GM21367 (cell line): Measurements from ENCODE around the gene APOBEC3G.
"Not testable (repeated sequence)": the region's sequence is repeated elsewhere in the genome, so short reads cannot be mapped to it uniquely, and the experiment has no call there.

Experiments
- ATAC-seq: cut with Tn5 transposase; IDR thresholded peaks from one replicate; pipeline ENCODE4 v1.9.1; 2021; ENCODE audit not compliant: unreplicated experiment

APOBEC3G gene

DNA sequence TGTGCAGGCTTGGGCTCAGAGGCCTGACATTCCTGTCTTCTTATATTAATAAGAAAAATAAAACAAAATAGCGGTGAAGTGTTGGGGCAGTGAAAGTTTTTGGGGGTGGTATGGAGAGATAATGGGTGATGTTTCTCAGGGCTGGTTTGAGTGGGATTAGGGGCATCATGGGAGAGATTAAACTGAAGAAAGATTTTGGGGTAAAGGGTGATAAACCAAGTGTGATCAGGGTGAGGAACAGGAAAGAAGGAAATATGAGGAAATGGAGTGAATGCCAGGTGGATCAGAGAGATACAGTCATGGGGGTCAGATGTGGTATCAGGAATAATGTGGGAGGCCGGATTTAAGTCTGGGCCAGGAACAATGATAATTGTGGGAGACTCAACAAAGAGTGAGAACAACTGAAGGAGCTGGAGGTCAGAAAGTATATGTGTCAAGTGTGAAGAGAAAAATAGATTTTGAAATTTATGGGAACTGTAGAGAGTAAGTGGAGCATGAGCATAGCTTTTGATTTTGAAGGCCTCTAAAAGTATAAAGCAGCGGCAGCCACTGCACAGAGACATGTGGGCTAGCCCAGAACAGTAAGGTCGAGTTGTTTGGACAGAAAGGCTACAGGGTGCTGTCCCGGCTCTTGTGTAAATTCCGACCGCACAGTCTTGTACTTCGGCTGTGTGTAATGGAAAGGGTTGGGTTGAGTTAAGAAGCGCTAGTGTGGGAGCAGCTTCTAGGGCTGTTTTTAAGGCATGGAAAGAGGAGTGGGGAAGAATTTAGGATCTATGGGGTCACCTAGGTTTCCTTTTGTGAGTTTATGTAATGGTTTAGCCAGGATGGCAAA, 10.4 kb upstream of the APOBEC3G start:
- not testable (repeated sequence) for ATAC-seq

DNA sequence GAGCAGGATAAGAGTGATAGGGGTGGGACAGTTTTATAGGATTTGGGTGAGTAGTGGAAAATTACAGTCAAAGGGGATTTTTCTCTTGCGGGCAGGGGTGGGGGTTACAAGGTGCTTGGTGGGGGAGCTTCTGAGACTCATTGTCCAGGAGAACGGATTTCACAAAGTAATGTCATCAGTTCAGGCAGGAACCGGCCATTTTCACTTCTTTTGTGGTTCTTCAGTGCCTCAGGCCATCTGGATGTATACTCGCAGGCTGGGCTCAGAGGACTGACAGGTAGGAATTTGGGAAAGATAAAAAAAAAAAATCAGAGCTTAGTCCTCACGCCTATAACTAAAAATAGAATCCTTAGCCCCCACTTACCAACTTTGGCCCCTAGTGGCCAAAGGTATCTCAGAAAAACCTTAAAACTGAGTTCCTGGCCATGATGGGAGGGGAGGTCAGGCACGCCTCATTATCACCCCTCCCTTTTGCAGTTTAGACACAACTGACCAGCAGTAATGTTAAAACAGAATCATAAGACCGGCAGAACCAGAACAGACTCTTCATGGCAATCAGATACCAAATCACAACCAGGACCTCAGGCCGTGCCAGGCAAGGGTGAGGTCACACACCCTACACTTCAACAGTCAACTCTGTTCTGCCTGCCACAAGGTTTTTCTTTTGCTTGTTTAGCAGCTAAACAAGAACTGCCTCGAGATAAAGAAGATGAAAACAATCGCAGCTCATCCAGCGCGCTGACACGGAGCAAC, 8.9 kb upstream of the APOBEC3G start:
- ATAC-seq: no peak

DNA sequence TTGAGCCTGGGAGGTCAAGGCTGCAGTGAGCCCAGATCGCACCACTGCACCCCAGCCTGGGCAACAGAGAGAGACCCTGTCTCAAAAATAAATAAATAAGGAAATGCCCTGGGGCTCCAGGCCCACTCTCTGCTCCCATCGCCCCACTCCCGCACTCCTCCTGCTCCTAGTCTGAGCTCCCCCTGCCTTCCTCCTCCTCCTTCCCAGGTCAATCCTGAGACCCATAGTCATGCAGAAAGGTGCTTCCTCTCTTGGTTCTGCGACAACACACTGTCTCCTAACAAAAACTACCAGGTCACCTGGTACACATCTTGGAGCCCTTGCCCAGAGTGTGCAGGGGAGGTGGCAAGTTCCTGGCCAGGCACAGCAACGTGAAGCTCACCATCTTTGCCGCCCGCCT, 6.9 kb upstream of the APOBEC3G start:
- ATAC-seq: no peak

DNA sequence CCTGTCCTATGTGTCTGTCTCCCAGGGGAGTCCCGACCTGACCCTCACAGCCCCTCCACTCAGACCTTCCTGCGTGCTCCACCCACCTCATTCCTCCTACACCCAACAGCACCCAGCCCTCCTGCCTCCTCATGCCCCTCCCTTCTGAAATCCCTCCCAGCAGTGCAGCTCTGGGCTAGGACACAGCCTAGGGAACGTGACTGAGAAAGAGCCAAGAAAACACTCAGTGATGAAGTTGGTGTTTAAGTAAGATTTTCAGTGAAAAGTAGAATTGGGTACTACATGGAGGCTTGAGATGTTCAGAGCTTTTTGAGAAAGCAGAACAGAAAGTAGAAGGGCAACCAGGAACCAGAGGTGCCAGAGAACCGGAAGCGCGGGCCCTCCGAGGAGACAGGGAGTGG, 4.5 kb upstream of the APOBEC3G start:
- ATAC-seq: not testable (repeated sequence)

DNA sequence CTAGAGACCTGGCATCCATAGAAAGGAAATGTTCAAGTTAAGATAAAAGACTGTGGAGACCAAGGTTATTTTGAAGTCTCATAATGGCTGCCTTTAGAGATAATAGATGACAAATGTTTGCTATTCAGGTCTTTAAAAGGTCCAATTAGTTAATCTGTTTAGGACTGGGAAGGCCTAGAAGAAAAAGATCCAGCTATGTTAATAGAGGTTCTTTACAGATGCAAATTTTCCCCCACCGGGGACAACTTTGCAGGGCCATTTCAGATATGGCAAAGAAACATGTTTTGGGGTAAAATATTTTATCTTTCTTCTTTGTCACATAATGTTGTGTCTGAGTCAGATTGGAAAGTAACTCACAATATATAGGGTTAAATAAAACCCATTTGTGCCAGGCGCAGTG, 3.1 kb upstream of the APOBEC3G start:
- ATAC-seq: no peak

DNA sequence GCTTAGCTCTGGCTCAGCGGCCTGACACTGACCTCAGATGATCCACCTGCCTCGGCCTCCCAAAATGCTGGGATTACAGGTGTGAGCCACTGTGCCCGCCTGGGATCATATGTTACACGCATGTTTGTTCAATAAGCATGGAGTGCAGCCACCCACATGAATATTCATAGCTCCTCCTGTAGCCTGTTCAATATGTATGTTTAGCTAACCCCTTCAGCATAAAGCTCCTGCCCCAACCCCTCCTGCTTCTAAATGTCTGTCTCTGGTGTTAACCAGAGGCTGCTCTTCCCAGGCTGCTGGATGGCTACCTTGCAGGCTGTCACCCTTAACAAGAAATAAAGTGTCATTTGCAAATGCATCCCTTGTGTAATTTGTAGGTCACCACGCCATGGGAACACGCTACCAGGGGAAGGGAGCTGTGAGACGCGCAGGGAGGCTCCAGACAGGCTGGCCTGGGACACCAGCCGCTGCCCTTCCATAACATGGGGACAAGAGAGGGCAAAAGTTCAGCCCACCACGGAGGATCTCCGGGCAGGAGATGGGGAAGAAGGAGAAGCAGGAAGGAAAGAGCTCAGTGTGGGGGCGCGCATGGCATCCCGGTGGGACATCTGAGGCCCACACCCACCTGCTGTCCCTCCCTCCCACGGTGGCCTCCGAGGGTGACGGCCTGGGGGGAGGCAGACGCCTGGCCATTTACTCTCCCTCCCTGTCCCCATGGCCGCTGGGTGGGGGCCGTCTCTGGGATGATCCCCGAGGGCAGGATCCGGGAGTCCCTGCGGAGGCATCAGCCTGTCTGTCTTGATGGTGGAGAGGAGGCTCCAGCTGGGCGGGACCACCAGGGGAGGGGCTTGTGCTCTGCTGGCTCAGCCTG, 685 bp upstream of the APOBEC3G start:
- not testable (repeated sequence) for ATAC-seq

DNA sequence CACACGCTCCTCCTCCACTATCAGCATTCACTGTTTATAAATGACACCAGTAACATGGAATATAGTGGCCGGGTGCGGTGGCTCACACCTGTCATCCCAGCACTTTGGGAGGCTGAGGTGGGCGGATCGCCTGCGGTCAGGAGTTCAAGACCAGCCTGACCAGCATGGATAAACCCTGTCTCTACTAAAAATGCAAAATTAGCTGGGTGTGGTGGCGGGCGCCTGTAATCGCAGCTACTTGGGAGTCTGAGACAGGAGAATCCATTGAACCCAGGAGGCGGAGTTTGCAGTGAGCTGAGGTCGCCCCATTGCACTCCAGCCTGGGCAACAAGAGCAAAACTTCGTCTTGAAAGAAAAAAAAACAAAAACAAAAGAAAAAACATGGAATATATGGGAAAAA, 837 bp downstream of the APOBEC3G start:
- ATAC-seq: not testable (repeated sequence)

DNA sequence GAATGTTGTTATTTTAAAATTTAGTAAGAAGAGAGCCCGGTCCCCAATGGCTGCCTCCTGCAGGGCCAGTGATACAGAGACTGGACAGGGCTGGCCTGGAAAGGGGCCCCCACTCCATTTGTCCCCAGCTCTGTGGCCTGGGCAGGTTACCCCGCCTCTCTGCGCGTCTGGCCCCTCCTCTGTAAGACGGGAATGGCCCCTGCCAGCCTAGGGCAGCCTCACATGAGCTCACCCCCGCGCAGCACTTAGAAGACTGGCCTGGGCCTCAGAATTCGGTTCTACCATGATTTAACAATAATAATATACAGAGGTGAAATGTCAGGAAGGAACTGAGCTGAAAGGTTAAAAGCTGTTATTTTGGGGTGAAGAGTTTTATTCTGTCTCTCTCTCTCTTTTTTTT, 1.3 kb downstream of the APOBEC3G start:
- ATAC-seq: no peak

DNA sequence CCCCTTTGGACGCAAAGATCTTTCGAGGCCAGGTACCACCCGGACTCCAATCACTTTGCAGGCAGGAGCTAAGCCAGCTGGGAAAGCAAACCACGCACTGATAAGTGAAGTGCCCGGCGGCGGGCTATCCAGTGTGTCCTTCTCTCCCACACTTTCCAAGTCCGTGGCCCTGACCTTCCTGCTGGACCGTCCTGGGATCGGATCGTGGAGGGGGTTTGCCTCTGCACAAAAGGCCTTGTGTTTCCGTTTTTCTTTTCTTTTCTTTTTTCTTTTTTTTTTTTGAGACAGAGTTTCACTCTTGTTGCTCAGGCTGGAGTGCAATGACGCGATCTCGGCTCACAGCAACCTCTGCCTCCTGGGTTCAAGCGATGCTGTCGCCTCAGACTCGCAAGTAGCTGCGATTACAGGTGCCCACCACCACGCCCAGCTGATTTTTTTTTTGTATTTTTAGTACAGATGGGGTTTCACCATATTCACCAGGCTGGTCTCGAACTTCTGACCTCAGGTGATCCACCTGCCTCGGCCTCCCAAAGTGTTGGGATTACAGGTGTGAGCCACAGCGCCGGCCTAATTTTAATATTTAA, 2.1 kb downstream of the APOBEC3G start:
- not testable (repeated sequence) for ATAC-seq

DNA sequence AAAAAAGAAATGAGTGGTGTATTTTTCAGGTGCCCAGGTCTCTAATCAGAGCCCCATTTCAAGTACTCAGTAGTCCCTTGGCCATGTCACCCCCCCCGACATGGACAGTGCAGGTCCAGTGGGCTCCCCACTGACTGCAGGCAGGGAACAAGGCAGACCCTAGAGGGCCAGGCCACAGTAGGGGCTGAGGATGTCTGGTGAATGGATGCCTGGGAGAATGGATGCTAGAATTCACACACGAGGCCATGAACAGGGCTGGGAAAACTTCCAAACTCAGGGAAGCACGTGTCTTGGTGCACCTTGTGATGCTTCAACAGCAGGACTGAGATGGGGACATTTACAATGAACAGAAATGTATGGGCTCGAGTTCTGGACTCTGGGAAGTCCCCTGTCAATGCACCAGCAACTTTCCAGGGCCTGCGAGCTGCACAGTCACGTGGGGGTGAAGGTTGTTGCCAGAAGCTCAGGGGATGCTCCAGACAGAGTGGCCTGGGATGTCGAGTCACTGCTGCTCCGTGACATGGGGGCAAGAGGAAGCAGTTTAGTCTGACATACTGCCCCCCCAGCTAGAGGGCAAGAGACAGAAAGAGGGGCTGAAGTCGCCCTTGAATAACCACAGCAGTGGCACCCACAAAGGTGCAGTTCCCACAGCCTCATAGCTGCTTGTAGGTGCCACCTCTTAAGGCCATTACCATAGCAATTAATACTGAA, 3.1 kb downstream of the APOBEC3G start:
- ATAC-seq: no peak

DNA sequence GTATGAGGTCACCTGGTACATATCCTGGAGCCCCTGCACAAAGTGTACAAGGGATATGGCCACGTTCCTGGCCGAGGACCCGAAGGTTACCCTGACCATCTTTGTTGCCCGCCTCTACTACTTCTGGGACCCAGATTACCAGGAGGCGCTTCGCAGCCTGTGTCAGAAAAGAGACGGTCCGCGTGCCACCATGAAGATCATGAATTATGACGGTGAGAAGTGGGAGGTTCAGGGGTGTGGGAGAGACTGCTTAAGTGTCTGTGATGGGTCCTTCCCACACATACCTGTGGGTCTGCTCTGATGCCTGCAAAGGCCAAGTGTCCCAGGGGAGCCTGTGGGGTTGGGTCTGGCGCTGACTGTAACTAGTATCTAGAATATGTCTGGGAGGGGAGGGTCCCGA, 3.9 kb downstream of the APOBEC3G start:
- no peak for ATAC-seq

DNA sequence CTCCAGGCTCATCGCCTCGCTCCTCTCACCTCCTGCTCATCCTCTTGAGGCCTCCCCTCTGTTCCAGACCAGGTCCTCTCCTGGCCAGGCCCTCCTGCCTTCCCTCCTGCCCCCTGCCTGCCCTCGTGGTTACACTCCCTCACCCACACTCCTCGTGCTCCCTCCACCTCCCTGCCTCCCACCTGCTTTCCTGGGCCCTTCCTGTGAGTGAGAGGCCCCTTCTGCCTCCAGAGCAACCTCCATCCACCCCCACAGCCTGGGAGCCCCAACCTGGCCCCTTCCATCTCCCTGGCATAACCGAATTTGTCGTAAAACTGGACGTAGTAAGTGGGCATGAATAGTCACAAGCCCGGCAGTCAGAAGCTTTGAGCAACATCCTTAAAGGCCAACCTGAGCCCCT, 4.5 kb downstream of the APOBEC3G start:
- no peak for ATAC-seq

DNA sequence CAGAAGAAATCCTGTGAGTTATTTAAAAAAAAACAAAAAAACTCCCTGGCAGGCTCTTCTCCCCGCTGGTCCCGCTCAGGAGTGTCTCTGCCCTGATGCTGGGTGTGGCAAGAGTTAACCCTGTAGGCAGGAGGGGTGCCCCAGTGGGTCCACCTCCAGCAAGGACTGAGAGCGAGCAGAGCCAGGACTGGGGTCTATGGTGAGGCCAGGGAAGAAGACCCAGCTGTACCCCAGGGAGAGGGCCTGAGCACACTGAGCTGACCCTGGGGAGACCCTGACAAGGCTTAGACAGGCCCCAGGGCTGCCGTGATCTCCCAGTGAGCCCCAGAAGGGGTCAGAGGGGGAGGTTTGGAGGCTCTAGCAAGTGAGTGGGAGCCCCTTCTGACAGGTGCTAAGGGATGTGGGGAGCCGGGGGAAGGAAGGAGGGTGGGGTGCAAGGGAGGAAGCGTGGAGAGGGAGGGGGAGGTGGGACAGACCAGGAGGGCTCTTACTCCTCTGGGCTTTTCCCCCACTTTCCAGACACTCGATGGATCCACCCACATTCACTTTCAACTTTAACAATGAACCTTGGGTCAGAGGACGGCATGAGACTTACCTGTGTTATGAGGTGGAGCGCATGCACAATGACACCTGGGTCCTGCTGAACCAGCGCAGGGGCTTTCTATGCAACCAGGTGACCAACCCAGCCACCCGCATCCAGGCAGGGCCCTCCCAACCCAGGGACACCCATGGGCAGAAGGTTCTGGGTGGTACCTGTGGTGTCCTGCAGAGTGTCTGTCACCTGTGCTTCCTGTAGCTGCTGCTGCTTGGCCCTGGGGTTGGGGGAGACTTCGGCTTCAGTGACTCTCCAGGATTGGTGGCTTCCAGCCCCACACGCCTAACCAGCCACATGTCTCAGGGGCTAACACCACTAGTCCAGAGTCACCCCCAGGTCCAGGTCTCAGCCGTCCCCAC, 6.4 kb downstream of the APOBEC3G start:
- ATAC-seq: no peak

DNA sequence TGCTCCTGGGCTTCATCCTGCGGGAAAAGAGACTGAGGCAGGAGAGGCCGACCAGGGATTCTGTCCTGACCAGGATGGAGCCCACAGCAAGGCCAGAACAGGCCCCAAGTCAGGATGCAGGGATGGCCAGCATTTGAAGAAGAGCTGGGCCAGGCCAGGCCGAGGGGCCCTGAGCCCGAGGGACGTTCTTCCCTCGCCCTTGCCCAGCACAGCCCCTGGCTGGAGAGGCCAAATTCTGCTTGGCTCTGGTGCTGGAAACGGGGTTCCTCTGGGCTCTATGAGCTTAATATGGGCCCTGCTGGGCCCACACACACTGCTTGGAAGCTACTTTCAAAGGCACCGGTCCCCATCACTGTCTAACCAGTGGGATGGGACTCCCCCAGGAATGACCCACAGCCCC, 7.6 kb downstream of the APOBEC3G start:
- no peak for ATAC-seq

DNA sequence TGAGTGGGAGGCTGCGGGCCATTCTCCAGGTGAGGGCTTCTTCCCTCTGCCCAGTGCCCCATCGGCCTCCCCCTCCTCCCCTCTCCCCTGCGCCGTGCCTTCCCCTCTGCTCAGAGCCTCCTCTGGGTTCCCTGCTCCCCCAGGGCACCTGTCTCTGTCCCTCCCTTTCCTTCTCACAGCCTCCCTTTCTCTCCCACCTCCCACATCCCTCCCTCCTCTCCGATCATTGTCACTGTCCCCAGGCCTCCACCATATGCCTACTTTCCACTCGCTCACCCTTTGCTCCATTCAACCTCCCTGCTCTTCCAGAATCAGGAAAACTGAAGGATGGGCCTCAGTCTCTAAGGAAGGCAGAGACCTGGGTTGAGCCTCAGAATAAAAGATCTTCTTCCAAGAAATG, 10.0 kb downstream of the APOBEC3G start:
- no peak for ATAC-seq

DNA sequence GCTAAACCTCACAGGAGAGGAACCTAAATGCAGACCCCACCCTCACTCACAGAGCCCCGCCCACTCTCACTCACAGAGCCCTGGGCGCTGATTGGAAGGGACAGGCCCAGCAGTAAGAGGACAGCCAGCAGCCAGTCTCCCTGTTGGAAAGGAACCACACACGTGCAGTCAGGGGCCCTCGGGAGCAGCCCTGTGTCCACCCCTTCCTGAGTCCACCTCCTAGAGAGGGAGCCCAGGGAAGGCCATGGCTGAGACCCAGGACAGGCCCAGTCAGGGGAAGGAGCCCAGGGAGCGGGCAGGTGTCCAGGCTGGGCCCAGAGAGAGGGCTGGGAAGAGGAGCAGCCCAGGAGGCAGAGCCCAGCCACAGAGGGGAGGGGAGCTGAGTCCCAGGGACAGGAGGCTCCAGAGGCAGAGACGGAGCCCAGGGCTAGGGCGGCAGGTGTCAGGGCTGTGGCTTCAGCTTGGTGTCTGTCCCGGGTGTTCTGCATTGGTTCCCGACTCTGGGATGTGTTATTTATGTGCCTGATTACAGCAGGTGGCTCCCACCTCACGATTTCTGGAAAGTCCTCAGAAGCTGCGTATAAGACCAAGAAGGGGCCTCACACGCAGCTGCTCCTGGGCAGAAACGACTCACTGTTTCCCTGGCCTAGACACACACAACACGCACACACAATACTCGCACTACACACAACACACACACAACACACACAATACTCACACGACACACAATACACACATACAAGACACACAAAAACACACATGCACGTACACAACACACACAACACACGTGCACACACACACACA, 11.0 kb downstream of the APOBEC3G start:
- ATAC-seq: no peak

DNA sequence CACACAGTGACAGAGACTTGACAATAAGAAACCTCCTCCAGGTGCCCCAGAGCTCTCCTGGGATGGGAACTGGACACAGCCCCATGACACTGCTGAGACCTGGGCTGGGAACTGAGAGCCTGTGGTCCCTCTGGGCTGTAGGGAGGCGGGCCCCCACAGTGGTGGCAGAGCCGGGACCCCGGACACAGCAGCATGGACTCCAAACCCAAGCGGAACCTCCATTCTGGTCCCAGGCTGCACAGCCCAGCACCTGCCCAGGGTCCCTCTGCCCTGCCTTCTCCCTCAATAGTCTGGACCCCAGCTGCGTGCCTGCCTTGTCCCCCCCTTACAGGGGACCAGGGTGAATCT, 11.6 kb downstream of the APOBEC3G start:
- no peak for ATAC-seq

DNA sequence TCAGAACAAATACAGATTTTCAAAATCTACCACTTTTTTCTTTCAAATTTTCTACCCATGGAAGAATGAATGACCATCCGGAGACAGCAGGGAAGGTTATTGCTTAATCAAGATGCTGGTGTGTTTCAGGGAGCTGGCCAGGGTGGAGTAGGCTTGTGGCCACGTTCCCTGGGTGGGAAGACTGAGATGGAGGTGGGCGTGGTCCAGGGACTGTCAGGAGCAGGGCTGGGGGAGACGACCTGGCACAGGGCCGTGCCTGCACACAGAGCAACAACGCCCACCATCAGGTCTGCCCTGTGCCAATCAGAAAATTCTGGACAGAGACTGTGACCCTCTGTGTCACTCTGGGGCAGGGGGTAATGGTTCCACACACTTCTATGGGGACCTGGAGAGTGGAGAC, 12.9 kb downstream of the APOBEC3G start:
- no peak for ATAC-seq
